Measurements from ENCODE around the gene LIPC. TPM values are rescaled to one million over a fixed set of nuclear protein-coding genes. Genes with fewer than 3 reads are reported as not detected.

LIPC gene
- total and polyA plus RNA-seq, 12 donors: 0.22 to 1.3 (median 0.42) TPM; not detected in 1

DNA sequence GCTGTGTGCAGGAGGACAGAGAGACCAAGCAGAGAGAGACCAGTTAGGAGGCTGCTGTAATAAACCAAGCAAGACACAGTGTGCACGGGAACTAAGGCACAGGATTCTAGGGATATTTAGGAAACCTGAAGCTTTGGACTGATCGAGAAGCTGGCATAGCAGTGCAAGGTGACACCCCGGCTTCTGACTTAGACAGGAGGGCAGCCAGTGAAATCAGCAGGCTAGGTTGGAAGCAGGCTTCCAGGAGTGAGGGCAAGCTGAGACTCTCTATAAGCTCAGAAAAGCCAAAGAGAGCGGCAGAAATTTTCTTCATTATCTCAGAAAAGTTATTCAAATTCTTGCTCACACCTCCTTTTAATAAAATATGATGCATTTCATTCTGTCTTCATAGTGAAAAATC, 104.6 kb downstream of the LIPC start:
- H3K27ac ChIP-seq: no peak overlapping the region
- no peaks in the 10 kb centered on the region for H3K4me1 ChIP-seq
- no peak for DNase-seq
- WGBS, 2 donors: 90 to 95% methylated on average over 4 of the region's 4 CpGs
- H3K4me3 ChIP-seq: no peak overlapping the region
- intact Hi-C loops (cut with DNase I): no loop called here
- peak in 1 of 8 donors; percentile 33 for ATAC-seq
- H3K9me3 ChIP-seq: peaks cover 0 to 3% (median 0%) of the 10 kb centered on the region in 11 donors
- no peaks in the 10 kb centered on the region for H3K36me3 ChIP-seq
- H3K27me3 ChIP-seq: no peaks in the 10 kb centered on the region
- TF ChIP-seq, protein P1, sequence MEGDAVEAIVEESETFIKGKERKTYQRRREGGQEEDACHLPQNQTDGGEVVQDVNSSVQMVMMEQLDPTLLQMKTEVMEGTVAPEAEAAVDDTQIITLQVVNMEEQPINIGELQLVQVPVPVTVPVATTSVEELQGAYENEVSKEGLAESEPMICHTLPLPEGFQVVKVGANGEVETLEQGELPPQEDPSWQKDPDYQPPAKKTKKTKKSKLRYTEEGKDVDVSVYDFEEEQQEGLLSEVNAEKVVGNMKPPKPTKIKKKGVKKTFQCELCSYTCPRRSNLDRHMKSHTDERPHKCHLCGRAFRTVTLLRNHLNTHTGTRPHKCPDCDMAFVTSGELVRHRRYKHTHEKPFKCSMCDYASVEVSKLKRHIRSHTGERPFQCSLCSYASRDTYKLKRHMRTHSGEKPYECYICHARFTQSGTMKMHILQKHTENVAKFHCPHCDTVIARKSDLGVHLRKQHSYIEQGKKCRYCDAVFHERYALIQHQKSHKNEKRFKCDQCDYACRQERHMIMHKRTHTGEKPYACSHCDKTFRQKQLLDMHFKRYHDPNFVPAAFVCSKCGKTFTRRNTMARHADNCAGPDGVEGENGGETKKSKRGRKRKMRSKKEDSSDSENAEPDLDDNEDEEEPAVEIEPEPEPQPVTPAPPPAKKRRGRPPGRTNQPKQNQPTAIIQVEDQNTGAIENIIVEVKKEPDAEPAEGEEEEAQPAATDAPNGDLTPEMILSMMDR (IDR thresholded peaks at IDR 0.05): no peak

- intact Hi-C loops (cut with DNase I): no loop called here
- TF ChIP-seq, protein P1 (IDR thresholded peaks at IDR 0.05): no peak
- Histone ChIP-seq H3K27ac (no peak overlapping the region), H3K9me3 (peaks cover 0 to 3% (median 0%) of the 10 kb centered on the region in 11 donors), H3K4me3 (no peak overlapping the region), H3K36me3 (no peaks in the 10 kb centered on the region), H3K27me3 (no peaks in the 10 kb centered on the region), H3K4me1 (no peaks in the 10 kb centered on the region)
- ATAC-seq (peak in 1 of 8 donors; percentile 14), DNase-seq (no peak)
- 95% methylated on average over 9 of the region's 9 CpGs for WGBS, 2 donors
These were observed 105.2 kb downstream of the LIPC start for GRCh38 chr15:58537033-58537432.

DNA sequence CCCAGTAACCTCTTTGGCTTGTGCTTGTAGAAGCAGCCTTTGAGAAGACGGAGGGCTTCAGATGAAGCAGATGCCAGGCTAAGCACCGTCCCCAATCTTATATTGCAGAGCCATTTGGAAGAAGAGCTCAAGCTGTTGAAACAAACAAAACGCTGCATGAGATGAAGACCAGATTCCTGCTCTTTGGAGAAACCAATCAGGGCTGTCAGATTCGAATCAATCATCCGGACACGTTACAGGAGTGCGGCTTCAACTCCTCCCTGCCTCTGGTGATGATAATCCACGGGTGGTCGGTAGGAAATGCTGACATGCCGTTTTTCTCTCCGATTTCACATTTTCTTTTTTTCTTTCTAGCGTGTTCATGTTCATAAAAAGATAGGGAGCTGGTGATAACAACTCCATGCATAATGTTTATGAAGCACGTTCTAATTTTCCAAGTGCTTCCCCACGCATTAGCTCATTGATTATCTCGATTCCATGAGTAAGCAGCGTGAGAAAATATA, 106.5 kb downstream of the LIPC start:
- Histone ChIP-seq H3K4me1 (no peaks in the 10 kb centered on the region), H3K27me3 (no peaks in the 10 kb centered on the region), H3K9me3 (peaks cover 0 to 3% (median 0%) of the 10 kb centered on the region in 11 donors), H3K27ac (no peak overlapping the region), H3K4me3 (no peak overlapping the region), H3K36me3 (no peaks in the 10 kb centered on the region)
- intact Hi-C loops (cut with DNase I): no loop called here
- TF ChIP-seq, protein P1 (IDR thresholded peaks at IDR 0.05): no peak
- WGBS, 2 donors: 72 to 73% methylated on average over 16 of the region's 16 CpGs
- ATAC-seq (no peak), DNase-seq (no peak)

- no peak for DNase-seq
- H3K36me3 ChIP-seq: no peaks in the 10 kb centered on the region
- no peaks in the 10 kb centered on the region for H3K27me3 ChIP-seq
- H3K9me3 ChIP-seq: peaks cover 0 to 3% (median 0%) of the 10 kb centered on the region in 11 donors
- no peak for ATAC-seq
- no peak overlapping the region for H3K27ac ChIP-seq
- TF ChIP-seq, protein P1 (IDR thresholded peaks at IDR 0.05): no peak
- H3K4me3 ChIP-seq: no peak overlapping the region
- 90 to 95% methylated on average over 3 of the region's 3 CpGs for WGBS, 2 donors
- H3K4me1 ChIP-seq: no peaks in the 10 kb centered on the region
- intact Hi-C loops (cut with DNase I): no loop called here
These were observed 107.1 kb downstream of the LIPC start for GRCh38 chr15:58538901-58539300.

Data from heart right ventricle (tissue), 16 donors.